Immature natural killer cell (primary cell): ENCODE data around the gene TMEM94. TPM values are rescaled to one million over a fixed set of nuclear protein-coding genes. Genes with fewer than 3 reads are reported as not detected.
A peak's percentile ranks its signal among the peaks of the same experiment; 100 is the strongest.
"Not testable (repeated sequence)": the region's sequence is repeated elsewhere in the genome, so short reads cannot be mapped to it uniquely, and the experiment has no call there.

Experiments used
- DNase-seq, 3 donors: peaks; one replicate each; pipeline ENCODE4 v3.0.0; 2022; ENCODE audit warnings: mixed read lengths in 1 of 3
- H3K27ac Mint-ChIP-seq, 6 donors: one replicate each; pipeline ENCODE4 v1.8.0; 2020; ENCODE audit warnings: mixed read lengths in 6 of 6, mild to moderate bottlenecking in 5 of 6, inconsistent platforms in 4 of 6, moderate library complexity in 3 of 6
- H3K27me3 Mint-ChIP-seq, 3 donors: one replicate each; pipeline ENCODE4 v1.8.0; 2020 to 2021; ENCODE audit warnings: low read depth in 3 of 3, mild to moderate bottlenecking in 3 of 3, mixed read lengths in 3 of 3, moderate library complexity in 3 of 3, inconsistent platforms in 1 of 3
- H3K36me3 Mint-ChIP-seq, 3 donors: one replicate each; pipeline ENCODE4 v1.8.0; 2020; ENCODE audit warnings: mixed read lengths in 3 of 3, inconsistent platforms in 2 of 3, mild to moderate bottlenecking in 2 of 3
- H3K4me1 Mint-ChIP-seq, 2 donors: one replicate each; pipeline ENCODE4 v1.8.0; 2020; ENCODE audit warnings: inconsistent platforms in 2 of 2, mild to moderate bottlenecking in 2 of 2, mixed read lengths in 2 of 2, moderate library complexity in 1 of 2
- H3K4me3 Mint-ChIP-seq, 5 donors: one replicate each; pipeline ENCODE4 v1.8.0; 2020; ENCODE audit warnings: mild to moderate bottlenecking in 5 of 5, mixed read lengths in 5 of 5, inconsistent platforms in 3 of 5, moderate library complexity in 3 of 5
- H3K9me3 Mint-ChIP-seq, 6 donors: one replicate each; pipeline ENCODE4 v1.8.0; 2020; ENCODE audit warnings: mild to moderate bottlenecking in 6 of 6, mixed read lengths in 6 of 6, inconsistent platforms in 4 of 6, moderate library complexity in 3 of 6
- polyA plus RNA-seq, 3 donors: library from polyadenylated mRNA; unstranded; fragments of 300-500 nt; fragmentation: Illumina TruSeq; gene quantifications; one replicate each; pipeline ENCODE4 v1.2.3, GENCODE V29; 2021

Gene TMEM94
- polyA plus RNA-seq, 3 donors from 2014 or later = 3.2 to 21.9 (median 9.3) TPM

GRCh38 chr17:75475851-75476250 lies 19.4 kb downstream of the TMEM94 start:
- no peak for DNase-seq
- Mint-ChIP-seq H3K27ac (no peak overlapping the region), H3K9me3 (no peaks in the 10 kb centered on the region), H3K36me3 (peaks cover 12 to 14% (median 13%) of the 10 kb centered on the region in 3 donors), H3K4me1 (peaks cover 0 to 3% of the 10 kb centered on the region in 2 donors), H3K27me3 (no peaks in the 10 kb centered on the region), H3K4me3 (no peak overlapping the region)

GRCh38 chr17:75476271-75476671 lies 19.8 kb downstream of the TMEM94 start:
- Mint-ChIP-seq H3K4me3 (no peak overlapping the region), H3K9me3 (no peaks in the 10 kb centered on the region), H3K27ac (no peak overlapping the region), H3K27me3 (no peaks in the 10 kb centered on the region), H3K36me3 (peaks cover 12 to 14% (median 13%) of the 10 kb centered on the region in 3 donors), H3K4me1 (peaks cover 0 to 3% of the 10 kb centered on the region in 2 donors)
- DNase-seq = no peak

GRCh38 chr17:75476752-75477489 lies 20.5 kb downstream of the TMEM94 start:
- H3K4me1 Mint-ChIP-seq = peaks cover 0 to 1% of the 10 kb centered on the region in 2 donors
- H3K36me3 Mint-ChIP-seq = peaks cover 9 to 11% (median 10%) of the 10 kb centered on the region in 3 donors
- no peak for DNase-seq
- H3K27me3 Mint-ChIP-seq = no peaks in the 10 kb centered on the region
- H3K4me3 Mint-ChIP-seq = no peak overlapping the region
- no peaks in the 10 kb centered on the region for H3K9me3 Mint-ChIP-seq
- H3K27ac Mint-ChIP-seq = peak overlapping the region in 1 of 6 donors; percentile 28

- H3K4me3 Mint-ChIP-seq, H3K4me1 Mint-ChIP-seq, H3K9me3 Mint-ChIP-seq, H3K27ac Mint-ChIP-seq, DNase-seq, H3K36me3 Mint-ChIP-seq, H3K27me3 Mint-ChIP-seq: not testable (repeated sequence)
Observed at GRCh38 chr17:75477490-75477862, 21.0 kb downstream of the TMEM94 start.

- no peaks in the 10 kb centered on the region for H3K36me3 Mint-ChIP-seq
- H3K4me3 Mint-ChIP-seq = no peak overlapping the region
- peaks cover 0 to 2% (median 0%) of the 10 kb centered on the region in 3 donors for H3K27me3 Mint-ChIP-seq
- no peaks in the 10 kb centered on the region for H3K9me3 Mint-ChIP-seq
- no peak overlapping the region for H3K27ac Mint-ChIP-seq
- DNase-seq = no peak
- peaks cover 0 to 4% of the 10 kb centered on the region in 2 donors for H3K4me1 Mint-ChIP-seq
Observed at GRCh38 chr17:75478508-75478907, 22.1 kb downstream of the TMEM94 start.

- DNase-seq = no peak
- no peak overlapping the region for H3K27ac Mint-ChIP-seq
- H3K4me3 Mint-ChIP-seq = no peak overlapping the region
- H3K4me1 Mint-ChIP-seq = peaks cover 0 to 7% of the 10 kb centered on the region in 2 donors
- no peaks in the 10 kb centered on the region for H3K9me3 Mint-ChIP-seq
- peaks cover 0 to 2% (median 0%) of the 10 kb centered on the region in 3 donors for H3K27me3 Mint-ChIP-seq
- peaks cover 0 to 4% (median 0%) of the 10 kb centered on the region in 3 donors for H3K36me3 Mint-ChIP-seq
Observed at GRCh38 chr17:75480281-75480680, 23.8 kb downstream of the TMEM94 start.

GRCh38 chr17:75481194-75482068 lies 25.0 kb downstream of the TMEM94 start:
- H3K9me3 Mint-ChIP-seq = no peaks in the 10 kb centered on the region
- no peak overlapping the region for H3K27ac Mint-ChIP-seq
- no peak for DNase-seq
- peaks cover 0 to 4% (median under 1%) of the 10 kb centered on the region in 3 donors for H3K36me3 Mint-ChIP-seq
- H3K4me1 Mint-ChIP-seq = peaks cover 3 to 10% of the 10 kb centered on the region in 2 donors
- H3K4me3 Mint-ChIP-seq = no peak overlapping the region
- peaks cover 0 to 2% (median 0%) of the 10 kb centered on the region in 3 donors for H3K27me3 Mint-ChIP-seq

- DNase-seq = no peak
- H3K27me3 Mint-ChIP-seq = peaks cover 0 to 2% (median 0%) of the 10 kb centered on the region in 3 donors
- no peaks in the 10 kb centered on the region for H3K9me3 Mint-ChIP-seq
- H3K36me3 Mint-ChIP-seq = peaks cover 0 to 7% (median 5%) of the 10 kb centered on the region in 3 donors
- no peak overlapping the region for H3K4me3 Mint-ChIP-seq
- no peak overlapping the region for H3K27ac Mint-ChIP-seq
- peaks cover 12 to 18% of the 10 kb centered on the region in 2 donors for H3K4me1 Mint-ChIP-seq
Observed at GRCh38 chr17:75482098-75482942, 25.9 kb downstream of the TMEM94 start.

- H3K27ac Mint-ChIP-seq = peak overlapping the region in 1 of 6 donors; percentile 48
- H3K27me3 Mint-ChIP-seq = peaks cover 0 to 6% (median 4%) of the 10 kb centered on the region in 3 donors
- H3K36me3 Mint-ChIP-seq = peaks cover 0 to 11% (median 7%) of the 10 kb centered on the region in 3 donors
- peaks cover 21 to 37% of the 10 kb centered on the region in 2 donors for H3K4me1 Mint-ChIP-seq
- H3K4me3 Mint-ChIP-seq = no peak overlapping the region
- no peak for DNase-seq
- H3K9me3 Mint-ChIP-seq = no peaks in the 10 kb centered on the region
Observed at GRCh38 chr17:75485688-75486087, 29.3 kb downstream of the TMEM94 start.

- peaks cover 21 to 37% of the 10 kb centered on the region in 2 donors for H3K4me1 Mint-ChIP-seq
- H3K27ac Mint-ChIP-seq = peak overlapping the region; percentile 74 to 99 (median 95)
- no peaks in the 10 kb centered on the region for H3K9me3 Mint-ChIP-seq
- DNase-seq = no peak
- H3K27me3 Mint-ChIP-seq = peaks cover 0 to 6% (median 4%) of the 10 kb centered on the region in 3 donors
- peaks cover 0 to 11% (median 7%) of the 10 kb centered on the region in 3 donors for H3K36me3 Mint-ChIP-seq
- H3K4me3 Mint-ChIP-seq = peak overlapping the region in 2 of 5 donors; percentile 21 to 52
Observed at GRCh38 chr17:75486151-75486550, 29.7 kb downstream of the TMEM94 start.

- H3K4me1 Mint-ChIP-seq = peaks cover 21 to 37% of the 10 kb centered on the region in 2 donors
- peaks cover 0 to 6% (median 4%) of the 10 kb centered on the region in 3 donors for H3K27me3 Mint-ChIP-seq
- peaks cover 0 to 11% (median 8%) of the 10 kb centered on the region in 3 donors for H3K36me3 Mint-ChIP-seq
- peak overlapping the region; percentile 66 to 88 (median 83) for H3K4me3 Mint-ChIP-seq
- H3K9me3 Mint-ChIP-seq = no peaks in the 10 kb centered on the region
- DNase-seq = no peak
- H3K27ac Mint-ChIP-seq = peak overlapping the region; percentile 93 to 99 (median 96)
Observed at GRCh38 chr17:75486951-75487350, 30.5 kb downstream of the TMEM94 start.

GRCh38 chr17:75487351-75488070 lies 31.1 kb downstream of the TMEM94 start:
- Mint-ChIP-seq H3K27ac (peak overlapping the region; percentile 93 to 99 (median 96)), H3K27me3 (peaks cover 0 to 6% (median 4%) of the 10 kb centered on the region in 3 donors), H3K4me1 (peaks cover 21 to 37% of the 10 kb centered on the region in 2 donors), H3K4me3 (peak overlapping the region; percentile 66 to 88 (median 83)), H3K9me3 (no peaks in the 10 kb centered on the region), H3K36me3 (peaks cover 0 to 11% (median 11%) of the 10 kb centered on the region in 3 donors)
- peak; percentile 61 to 66 (median 63) for DNase-seq
